HEK293T (cell line): Measurements from ENCODE around the gene CTNNBL1.

Experiments used
- ARNT ChIP-seq: fragments of 450-650 bp; IDR thresholded peaks from 2 replicates; pipeline ENCODE4 v1.6.1; 2017; ENCODE audit warnings: mild to moderate bottlenecking
- BHLHE40 ChIP-seq: fragments of 450-650 bp; IDR thresholded peaks from 2 replicates; pipeline ENCODE4 v1.6.1; 2016; ENCODE audit warnings: mild to moderate bottlenecking, moderate library complexity, borderline replicate concordance
- CTBP1 ChIP-seq: fragments of 450-650 bp; IDR thresholded peaks from 2 replicates; pipeline ENCODE4 v1.6.1; 2016; ENCODE audit warnings: borderline replicate concordance
- FOXA1 ChIP-seq: fragments of 450-650 bp; IDR thresholded peaks from 2 replicates; pipeline ENCODE4 v1.6.1; 2016; ENCODE audit warnings: mild to moderate bottlenecking
- FOXM1 ChIP-seq: fragments of 450-650 bp; IDR thresholded peaks from 2 replicates; pipeline ENCODE4 v1.6.1; 2017; ENCODE audit warnings: mild to moderate bottlenecking, borderline replicate concordance
- L3MBTL2 ChIP-seq: fragments of 450-650 bp; conservative IDR thresholded peaks from 2 replicates; pipeline ENCODE4 v1.6.1; 2016; ENCODE audit warnings: mild to moderate bottlenecking
- NFRKB ChIP-seq: fragments of 450-650 bp; IDR thresholded peaks from 2 replicates; pipeline ENCODE4 v1.6.1; 2016; ENCODE audit warnings: mild to moderate bottlenecking, moderate library complexity
- SP1 ChIP-seq: fragments of 450-650 bp; IDR thresholded peaks from 2 replicates; pipeline ENCODE4 v1.6.1; 2017
- SUZ12 ChIP-seq: fragments of 450-650 bp; IDR thresholded peaks from 2 replicates; pipeline ENCODE4 v1.6.1; 2016; ENCODE audit warnings: mild to moderate bottlenecking
- TARDBP ChIP-seq: fragments of 450-650 bp; IDR thresholded peaks from 2 replicates; pipeline ENCODE4 v1.6.1; 2016
- ZNF384 ChIP-seq: fragments of 450-650 bp; IDR thresholded peaks from 2 replicates; pipeline ENCODE4 v1.6.1; 2016
- TF ChIP-seq, protein P1 (sequence below): fragments of 450-650 bp; IDR thresholded peaks from 2 replicates; pipeline ENCODE4 v1.6.1; 2016

DNA sequence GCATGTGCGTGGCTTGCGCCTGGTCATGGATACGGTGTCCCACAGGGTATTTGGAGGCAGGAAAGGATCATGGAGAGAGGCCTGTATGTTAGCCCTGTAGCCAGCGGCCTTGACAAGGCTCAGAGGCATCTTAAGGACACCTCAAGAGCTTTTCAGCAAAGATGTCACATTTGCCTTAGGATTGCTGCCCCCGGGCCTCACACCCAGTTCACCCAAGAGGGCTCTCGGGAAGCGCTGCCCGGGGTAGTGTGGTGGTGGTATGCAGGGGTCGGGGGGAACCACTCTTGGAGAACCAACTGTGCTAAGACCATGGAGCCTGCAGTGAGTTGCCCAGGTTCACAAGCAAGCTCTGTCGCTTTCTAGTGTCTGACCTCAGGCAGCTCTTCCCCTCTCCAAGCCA lies 172.2 kb downstream of the CTNNBL1 start:
- TF ChIP-seq SP1 (no peak), CTBP1 (no peak), BHLHE40 (no peak), FOXM1 (no peak), L3MBTL2 (no peak), NFRKB (no peak), FOXA1 (no peak), ARNT (no peak), SUZ12 (no peak), ZNF384 (no peak), TARDBP (no peak)
- TF ChIP-seq, protein P1, sequence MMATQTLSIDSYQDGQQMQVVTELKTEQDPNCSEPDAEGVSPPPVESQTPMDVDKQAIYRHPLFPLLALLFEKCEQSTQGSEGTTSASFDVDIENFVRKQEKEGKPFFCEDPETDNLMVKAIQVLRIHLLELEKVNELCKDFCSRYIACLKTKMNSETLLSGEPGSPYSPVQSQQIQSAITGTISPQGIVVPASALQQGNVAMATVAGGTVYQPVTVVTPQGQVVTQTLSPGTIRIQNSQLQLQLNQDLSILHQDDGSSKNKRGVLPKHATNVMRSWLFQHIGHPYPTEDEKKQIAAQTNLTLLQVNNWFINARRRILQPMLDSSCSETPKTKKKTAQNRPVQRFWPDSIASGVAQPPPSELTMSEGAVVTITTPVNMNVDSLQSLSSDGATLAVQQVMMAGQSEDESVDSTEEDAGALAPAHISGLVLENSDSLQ, result no peak
